Measurements from ENCODE around the gene PMM2.

PMM2 gene

DNA sequence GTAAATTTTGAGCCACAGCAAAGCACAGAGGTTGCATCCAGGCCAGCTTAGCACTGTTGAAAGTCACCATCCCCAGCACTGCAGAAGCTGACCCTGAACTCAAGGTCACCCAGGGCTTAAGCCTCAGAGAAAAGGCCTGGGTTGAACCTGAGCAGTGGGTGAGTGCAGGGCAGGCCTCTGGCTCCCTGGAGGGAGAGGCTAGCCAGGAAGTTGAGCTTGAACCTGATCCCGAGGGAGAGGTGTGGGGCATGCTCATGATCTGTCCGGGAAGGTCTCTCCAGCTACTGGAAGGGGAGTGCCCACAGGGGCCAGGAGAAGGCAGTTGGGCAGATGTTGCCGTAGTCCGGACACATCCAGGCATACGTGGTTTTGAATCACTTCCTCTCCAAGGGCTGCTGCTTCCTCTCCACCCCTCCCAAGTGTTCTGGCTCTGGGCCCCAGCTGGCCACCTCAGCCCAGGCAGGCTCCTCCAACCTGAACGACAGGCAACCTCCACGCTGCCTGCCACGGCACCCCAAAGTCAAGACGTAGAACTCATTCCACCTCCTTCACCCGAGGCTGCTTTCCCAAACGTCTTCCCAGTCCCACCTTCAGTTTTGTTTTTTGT is 52.7 kb downstream of the PMM2 start:
- no peak overlapping the region for H3K27ac ChIP-seq
- TF ChIP-seq, protein P1, sequence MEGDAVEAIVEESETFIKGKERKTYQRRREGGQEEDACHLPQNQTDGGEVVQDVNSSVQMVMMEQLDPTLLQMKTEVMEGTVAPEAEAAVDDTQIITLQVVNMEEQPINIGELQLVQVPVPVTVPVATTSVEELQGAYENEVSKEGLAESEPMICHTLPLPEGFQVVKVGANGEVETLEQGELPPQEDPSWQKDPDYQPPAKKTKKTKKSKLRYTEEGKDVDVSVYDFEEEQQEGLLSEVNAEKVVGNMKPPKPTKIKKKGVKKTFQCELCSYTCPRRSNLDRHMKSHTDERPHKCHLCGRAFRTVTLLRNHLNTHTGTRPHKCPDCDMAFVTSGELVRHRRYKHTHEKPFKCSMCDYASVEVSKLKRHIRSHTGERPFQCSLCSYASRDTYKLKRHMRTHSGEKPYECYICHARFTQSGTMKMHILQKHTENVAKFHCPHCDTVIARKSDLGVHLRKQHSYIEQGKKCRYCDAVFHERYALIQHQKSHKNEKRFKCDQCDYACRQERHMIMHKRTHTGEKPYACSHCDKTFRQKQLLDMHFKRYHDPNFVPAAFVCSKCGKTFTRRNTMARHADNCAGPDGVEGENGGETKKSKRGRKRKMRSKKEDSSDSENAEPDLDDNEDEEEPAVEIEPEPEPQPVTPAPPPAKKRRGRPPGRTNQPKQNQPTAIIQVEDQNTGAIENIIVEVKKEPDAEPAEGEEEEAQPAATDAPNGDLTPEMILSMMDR (conservative IDR thresholded peaks at IDR 0.05): no peak

DNA sequence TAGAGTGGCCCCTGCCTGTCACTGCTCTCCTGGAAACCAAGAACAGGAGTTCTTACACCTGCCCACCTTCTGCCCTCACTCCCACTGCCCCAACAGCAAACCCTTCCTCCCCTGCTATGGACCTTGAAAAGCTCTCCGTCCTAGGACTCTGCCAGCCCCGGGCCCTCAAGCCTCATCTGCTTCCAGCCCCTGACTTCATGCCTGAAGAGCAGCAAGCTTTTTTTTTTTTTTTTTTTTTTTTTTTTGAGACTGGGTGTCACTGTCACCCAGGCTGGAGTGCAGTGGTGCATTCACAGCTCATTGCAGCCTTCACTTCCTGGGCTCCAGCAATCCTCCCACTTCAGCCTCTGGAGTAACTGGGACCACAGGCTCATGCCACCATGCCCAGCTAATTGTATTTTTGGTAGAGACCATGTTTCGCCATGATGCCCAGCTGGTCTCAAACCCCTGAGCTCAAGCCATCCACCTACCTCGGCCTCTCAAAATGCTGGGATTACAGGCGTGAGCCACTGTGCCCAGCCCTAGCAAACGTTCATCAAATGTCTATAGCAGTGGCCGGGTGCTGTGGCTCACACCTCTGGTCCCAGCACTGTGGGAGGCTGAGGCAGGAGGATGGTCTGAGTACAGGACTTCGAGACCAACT is 54.2 kb downstream of the PMM2 start:
- no peak overlapping the region for H3K27ac ChIP-seq
- TF ChIP-seq, protein P1 (conservative IDR thresholded peaks at IDR 0.05): no peak

DNA sequence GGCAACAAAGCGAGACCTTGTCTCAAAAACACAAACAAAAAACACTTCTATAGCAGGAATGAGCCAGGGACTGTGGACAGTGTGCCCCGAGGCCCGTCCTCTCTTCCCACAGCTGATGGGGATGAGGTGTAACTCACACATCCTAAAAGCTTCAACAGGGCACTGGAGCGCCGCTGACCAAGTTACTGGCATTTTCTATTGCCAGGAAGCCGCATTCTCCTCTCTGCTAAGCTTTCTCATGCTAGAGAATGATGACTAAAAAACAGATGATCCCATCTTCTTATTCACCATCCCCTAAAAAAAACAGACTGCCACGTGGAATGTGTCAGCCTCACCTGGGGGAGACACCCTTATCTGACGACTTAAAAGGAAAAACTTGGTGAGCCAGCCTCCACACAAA is 54.9 kb downstream of the PMM2 start:
- TF ChIP-seq, protein P1 (conservative IDR thresholded peaks at IDR 0.05): no peak
- no peak overlapping the region for H3K27ac ChIP-seq

DNA sequence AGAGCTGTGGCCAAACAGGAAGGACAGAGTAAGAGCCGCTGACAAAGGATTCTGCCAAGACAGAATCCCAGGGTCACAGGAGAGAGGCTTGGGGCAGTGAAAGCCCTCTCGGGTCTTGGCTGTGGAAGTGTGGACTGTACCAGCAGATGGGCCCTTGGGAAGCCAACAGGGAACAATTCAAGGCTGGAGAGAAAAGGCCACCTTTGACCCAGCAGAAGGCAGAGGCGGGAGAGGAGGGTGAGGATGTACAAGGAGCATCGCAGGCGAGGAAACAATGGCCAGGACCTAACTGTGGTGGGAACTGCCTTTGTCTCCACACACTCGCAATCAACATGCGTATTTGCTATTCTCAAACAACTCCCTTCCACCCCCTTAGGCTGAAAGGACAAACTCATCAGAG is 55.5 kb downstream of the PMM2 start:
- TF ChIP-seq, protein P1 (conservative IDR thresholded peaks at IDR 0.05): no peak

DNA sequence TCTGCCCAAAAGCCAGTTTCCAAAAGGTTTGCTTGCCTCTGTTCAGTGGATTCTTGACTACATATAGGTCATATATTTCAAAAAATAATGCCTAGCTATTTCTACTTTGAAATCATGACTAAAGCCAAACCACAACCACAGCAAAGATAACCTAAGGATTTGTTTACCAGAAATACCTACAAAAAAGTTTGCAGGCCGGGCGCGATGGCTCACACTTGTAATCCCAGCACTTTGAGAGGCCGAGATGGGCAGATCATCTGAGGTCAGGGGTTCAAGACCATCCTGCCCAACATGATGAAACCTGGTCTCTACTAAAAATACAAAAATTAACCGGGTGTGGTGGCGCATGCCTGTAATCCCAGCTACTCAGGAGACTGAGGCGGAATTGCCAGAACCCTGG is 56.0 kb downstream of the PMM2 start:
- H3K27ac ChIP-seq: no peak overlapping the region
- TF ChIP-seq, protein P1 (conservative IDR thresholded peaks at IDR 0.05): no peak

More for the DNA sequence above, 55.5 kb downstream of the PMM2 start:
- H3K27ac ChIP-seq: no peak overlapping the region

DNA sequence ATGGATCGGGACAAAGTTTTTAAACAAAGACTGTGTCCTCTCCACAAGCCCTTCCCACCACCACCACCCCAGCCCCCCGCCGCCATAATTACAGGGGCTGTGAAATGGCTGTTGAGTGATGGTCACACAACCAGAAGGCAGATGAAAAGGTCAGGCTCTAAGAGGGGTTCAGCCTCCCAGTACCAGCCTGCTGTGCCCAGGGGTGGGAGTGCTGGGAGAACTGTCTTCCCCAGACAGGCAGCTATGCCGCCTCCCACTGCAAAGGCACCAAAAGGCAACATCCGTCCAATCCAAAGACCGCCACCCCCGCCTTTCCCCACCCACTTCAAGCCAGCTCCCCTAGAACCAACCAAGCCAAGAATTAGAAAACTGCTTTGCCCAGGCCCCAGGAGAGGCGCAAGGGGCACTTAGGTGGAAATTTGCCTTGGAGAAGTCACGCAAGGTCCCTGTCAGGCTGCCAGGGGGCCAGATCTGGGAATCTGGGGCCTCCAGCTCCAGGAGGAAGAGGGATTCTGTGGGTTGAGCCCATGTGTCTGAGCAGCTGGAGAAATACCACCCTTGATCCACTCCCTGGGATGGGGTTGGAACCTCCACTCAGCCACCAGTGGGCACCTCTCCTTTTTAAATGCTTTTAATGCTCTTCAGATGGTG is 56.8 kb downstream of the PMM2 start:
- TF ChIP-seq, protein P1 (conservative IDR thresholded peaks at IDR 0.05): no peak
- H3K27ac ChIP-seq: no peak overlapping the region

DNA sequence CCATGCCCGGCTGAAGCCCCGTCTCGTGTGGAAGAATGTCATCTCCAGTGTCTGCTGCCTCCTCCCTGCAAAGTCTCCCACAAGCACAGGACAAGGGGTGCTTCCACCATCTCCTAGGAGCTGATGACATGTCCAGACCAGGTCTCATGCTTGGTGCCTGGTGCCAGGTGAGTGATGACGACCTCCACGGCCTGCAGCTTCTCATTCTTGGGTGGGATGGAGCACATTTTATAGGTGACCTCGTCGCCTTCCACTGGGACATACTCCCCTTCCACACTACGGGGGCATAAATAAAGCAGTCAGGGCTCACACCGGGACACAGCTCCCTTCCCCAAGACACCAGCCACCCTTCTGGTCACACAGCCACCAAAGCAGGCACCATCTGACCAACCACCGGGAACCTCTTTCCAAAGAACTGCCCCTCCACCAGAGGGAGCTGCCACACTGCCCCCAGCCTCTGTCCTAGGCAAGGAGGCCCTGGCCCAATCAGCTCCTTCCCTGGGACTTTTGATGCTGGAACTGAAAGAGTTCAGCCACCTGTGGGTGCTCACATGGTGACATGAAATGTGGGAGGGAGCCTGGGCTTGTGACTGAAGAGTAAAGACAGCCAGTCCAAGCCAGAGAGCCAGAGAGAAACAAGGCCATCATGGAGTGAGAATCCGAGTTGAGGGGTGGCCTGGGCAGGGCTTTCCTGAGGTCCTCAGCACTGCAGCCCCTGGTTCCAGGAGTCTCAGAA is 57.6 kb downstream of the PMM2 start:
- TF ChIP-seq, protein P1 (conservative IDR thresholded peaks at IDR 0.05): no peak
- H3K27ac ChIP-seq: no peak overlapping the region

Measured in VCaP (cell line).